GM18519 (cell line): Measurements from ENCODE around the gene BCLAF3.

ENCODE experiments used
- ATAC-seq: cut with Tn5 transposase; IDR thresholded peaks from one replicate; pipeline ENCODE4 v1.9.1; 2021; ENCODE audit warnings: mild to moderate bottlenecking, moderate library complexity; ENCODE audit not compliant: unreplicated experiment, low FRiP score

Gene BCLAF3

GRCh38 chrX:19972984-19973383 lies 17.9 kb downstream of the BCLAF3 start:
- ATAC-seq = no peak

GRCh38 chrX:19968276-19968675 lies 22.6 kb downstream of the BCLAF3 start:
- ATAC-seq = no peak

- no peak for ATAC-seq
Observed at GRCh38 chrX:19966056-19966455, 24.8 kb downstream of the BCLAF3 start.

GRCh38 chrX:19964017-19964710 lies 26.7 kb downstream of the BCLAF3 start:
- ATAC-seq = no peak

GRCh38 chrX:19960913-19961312 lies 29.9 kb downstream of the BCLAF3 start:
- ATAC-seq = no peak

- no peak for ATAC-seq
Observed at GRCh38 chrX:19958552-19959486, 32.0 kb downstream of the BCLAF3 start.

- ATAC-seq = no peak
Observed at GRCh38 chrX:19956923-19957322, 33.9 kb downstream of the BCLAF3 start.

- no peak for ATAC-seq
Observed at GRCh38 chrX:19956306-19956705, 34.6 kb downstream of the BCLAF3 start.

- no peak for ATAC-seq
Observed at GRCh38 chrX:19955306-19955705, 35.6 kb downstream of the BCLAF3 start.

GRCh38 chrX:19954335-19955096 lies 36.3 kb downstream of the BCLAF3 start:
- ATAC-seq = no peak

GRCh38 chrX:19953145-19953544 lies 37.7 kb downstream of the BCLAF3 start:
- ATAC-seq = no peak

GRCh38 chrX:19949340-19949739 lies 41.5 kb downstream of the BCLAF3 start:
- no peak for ATAC-seq

- ATAC-seq = no peak
Observed at GRCh38 chrX:19947612-19948011, 43.2 kb downstream of the BCLAF3 start.
